Measurements from ENCODE around the gene MS4A6A.
"Not testable (repeated sequence)": the region's sequence is repeated elsewhere in the genome, so short reads cannot be mapped to it uniquely, and the experiment has no call there.

The MS4A6A gene

GRCh38 chr11:60182541-60183330 lies at the start of gene MS4A6A:
Gene MS4A6A (minus strand): TSS chr11:60183083. CDS start chr11:60181727, 1,356 bp downstream.
- no peaks in the 10 kb centered on the region for H3K27me3 Mint-ChIP-seq

DNA sequence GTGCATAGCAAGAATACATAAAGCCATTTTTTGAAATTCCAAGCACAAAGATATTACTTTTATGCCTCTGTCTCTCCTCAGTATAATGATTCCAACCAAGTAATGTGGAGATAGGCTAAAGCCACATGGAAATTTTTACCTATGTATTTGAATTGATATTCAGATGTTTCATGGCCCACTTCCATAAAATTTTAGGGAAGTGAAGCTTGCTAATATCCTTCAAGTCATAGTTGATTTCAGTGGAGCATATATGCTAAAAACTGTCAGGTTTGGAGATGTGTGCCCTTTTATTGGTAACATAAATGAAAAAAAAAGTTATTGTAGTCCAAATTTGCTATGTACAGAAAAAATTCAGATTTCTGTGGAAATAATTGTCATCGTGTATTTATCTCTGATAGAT lies 47.8 kb upstream of the MS4A6A start:
- intact Hi-C loops (cut with micrococcal nuclease) = no loop called here
- H3K9me3 Mint-ChIP-seq = no peaks in the 10 kb centered on the region
- peak overlapping the region; percentile 26 for H3K4me3 Mint-ChIP-seq
- H3K4me1 Mint-ChIP-seq (ENCODE audit: low read depth) = peaks cover 72% of the 10 kb centered on the region
- peak overlapping the region; percentile 64 for H3K27ac Mint-ChIP-seq
- H3K27me3 Mint-ChIP-seq = no peaks in the 10 kb centered on the region
- H3K36me3 Mint-ChIP-seq (ENCODE audit: low read depth) = peaks cover 63% of the 10 kb centered on the region

More at GRCh38 chr11:60182541-60183330, at the start of gene MS4A6A:
- Mint-ChIP-seq H3K4me1 (ENCODE audit: low read depth) (peaks cover 71% of the 10 kb centered on the region), H3K27ac (peak within 1 kb of the TSS; percentile 87), H3K4me3 (peak within 1 kb of the TSS; percentile 88), H3K36me3 (ENCODE audit: low read depth) (peaks cover 59% of the 10 kb centered on the region), H3K9me3 (no peaks in the 10 kb centered on the region)
- intact Hi-C loops (cut with micrococcal nuclease) = loop anchor here (1.0 to 5.0 kb wide), 3 partner anchors 11 to 130 kb away; partner anchors contain the start of gene MS4A4E

- intact Hi-C loops (cut with micrococcal nuclease) = no loop called here
- Mint-ChIP-seq H3K4me3 (no peak overlapping the region), H3K4me1 (ENCODE audit: low read depth) (peaks cover 38% of the 10 kb centered on the region), H3K36me3 (ENCODE audit: low read depth) (peaks cover 78% of the 10 kb centered on the region), H3K27me3 (no peaks in the 10 kb centered on the region), H3K9me3 (peaks cover 8% of the 10 kb centered on the region), H3K27ac (peak overlapping the region; percentile 78)
Measured at GRCh38 chr11:60222141-60222540, 39.3 kb upstream of the MS4A6A start.

DNA sequence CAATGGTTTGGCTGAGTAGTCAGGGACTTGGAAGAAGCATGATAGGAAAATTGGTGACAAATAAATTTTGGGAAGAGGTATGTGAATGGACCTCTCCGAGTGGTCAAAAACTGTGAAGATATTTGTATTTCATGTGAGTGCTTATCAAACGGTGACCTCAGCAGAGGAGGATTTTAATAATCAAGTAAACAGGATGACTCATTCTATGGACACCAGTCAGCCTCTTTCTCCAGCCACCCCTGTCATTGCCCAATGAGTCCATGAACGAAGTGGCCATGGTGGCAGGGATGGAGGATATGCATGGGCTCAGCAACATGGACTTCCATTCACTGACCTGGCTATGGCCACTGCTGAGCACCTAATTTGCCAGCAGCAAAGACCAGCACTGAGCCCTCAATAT lies 38.8 kb upstream of the MS4A6A start:
- Mint-ChIP-seq H3K36me3 (ENCODE audit: low read depth) (peaks cover 79% of the 10 kb centered on the region), H3K27ac (peak overlapping the region; percentile 78), H3K4me1 (ENCODE audit: low read depth) (peaks cover 42% of the 10 kb centered on the region), H3K27me3 (no peaks in the 10 kb centered on the region), H3K4me3 (no peak overlapping the region), H3K9me3 (peaks cover 8% of the 10 kb centered on the region)
- intact Hi-C loops (cut with micrococcal nuclease) = no loop called here

- intact Hi-C loops (cut with micrococcal nuclease) = no loop called here
- peaks cover 8% of the 10 kb centered on the region for H3K9me3 Mint-ChIP-seq
- peaks cover 45% of the 10 kb centered on the region for H3K4me1 Mint-ChIP-seq (ENCODE audit: low read depth)
- peaks cover 84% of the 10 kb centered on the region for H3K36me3 Mint-ChIP-seq (ENCODE audit: low read depth)
- H3K27me3 Mint-ChIP-seq = no peaks in the 10 kb centered on the region
- H3K4me3 Mint-ChIP-seq = no peak overlapping the region
- peak overlapping the region; percentile 78 for H3K27ac Mint-ChIP-seq
Measured at GRCh38 chr11:60221181-60221580, 38.3 kb upstream of the MS4A6A start.

- H3K27me3 Mint-ChIP-seq = no peaks in the 10 kb centered on the region
- intact Hi-C loops (cut with micrococcal nuclease) = no loop called here
- H3K36me3 Mint-ChIP-seq (ENCODE audit: low read depth) = peaks cover 87% of the 10 kb centered on the region
- peaks cover 24% of the 10 kb centered on the region for H3K4me1 Mint-ChIP-seq (ENCODE audit: low read depth)
- no peaks in the 10 kb centered on the region for H3K9me3 Mint-ChIP-seq
- no peak overlapping the region for H3K27ac Mint-ChIP-seq
- H3K4me3 Mint-ChIP-seq = no peak overlapping the region
Measured at GRCh38 chr11:60214386-60214785, 31.5 kb upstream of the MS4A6A start.

GRCh38 chr11:60211206-60211605 lies 28.3 kb upstream of the MS4A6A start:
- intact Hi-C loops (cut with micrococcal nuclease) = no loop called here
- Mint-ChIP-seq H3K36me3 (ENCODE audit: low read depth) (peaks cover 87% of the 10 kb centered on the region), H3K4me1 (ENCODE audit: low read depth) (peaks cover 34% of the 10 kb centered on the region), H3K9me3 (no peaks in the 10 kb centered on the region), H3K27me3 (no peaks in the 10 kb centered on the region), H3K4me3 (no peak overlapping the region), H3K27ac (peak overlapping the region; percentile 9)

GRCh38 chr11:60209977-60210376 lies 27.1 kb upstream of the MS4A6A start:
- intact Hi-C loops (cut with micrococcal nuclease) = loop anchor here (5.0 kb wide), 1 partner anchor 93 kb away; no protein-coding TSS in a partner anchor
- Mint-ChIP-seq H3K27ac (no peak overlapping the region), H3K27me3 (no peaks in the 10 kb centered on the region)

DNA sequence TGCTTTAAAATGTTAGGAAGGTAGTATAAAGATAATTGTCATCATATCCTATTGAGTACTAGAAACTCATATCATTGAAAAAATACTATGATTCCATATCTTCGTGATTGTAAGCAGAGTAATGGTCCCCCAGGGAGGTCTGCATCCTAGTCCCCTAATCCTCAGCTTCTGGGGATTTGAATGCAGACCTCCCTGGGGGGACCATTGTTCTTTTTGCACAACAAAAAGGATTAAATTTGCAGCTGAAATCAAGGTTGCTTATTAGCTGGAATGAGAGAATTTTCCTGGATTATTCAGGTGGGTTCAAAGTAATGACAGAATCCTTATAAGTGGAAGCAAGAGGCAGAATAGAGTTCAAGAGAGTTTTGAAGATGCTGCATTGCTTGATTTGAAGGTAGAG lies 26.1 kb upstream of the MS4A6A start:
- intact Hi-C loops (cut with micrococcal nuclease) = loop anchor here (5.0 kb wide), 1 partner anchor 92 kb away; no protein-coding TSS in a partner anchor
- H3K4me1 Mint-ChIP-seq (ENCODE audit: low read depth) = peaks cover 47% of the 10 kb centered on the region
- peaks cover 93% of the 10 kb centered on the region for H3K36me3 Mint-ChIP-seq (ENCODE audit: low read depth)
- no peaks in the 10 kb centered on the region for H3K27me3 Mint-ChIP-seq
- no peak overlapping the region for H3K4me3 Mint-ChIP-seq
- no peak overlapping the region for H3K27ac Mint-ChIP-seq
- H3K9me3 Mint-ChIP-seq = no peaks in the 10 kb centered on the region

More at GRCh38 chr11:60209977-60210376, 27.1 kb upstream of the MS4A6A start:
- peaks cover 89% of the 10 kb centered on the region for H3K36me3 Mint-ChIP-seq (ENCODE audit: low read depth)
- H3K9me3 Mint-ChIP-seq = no peaks in the 10 kb centered on the region
- H3K4me3 Mint-ChIP-seq = no peak overlapping the region
- peaks cover 39% of the 10 kb centered on the region for H3K4me1 Mint-ChIP-seq (ENCODE audit: low read depth)

- Mint-ChIP-seq H3K27me3 (no peaks in the 10 kb centered on the region), H3K4me1 (ENCODE audit: low read depth) (peaks cover 46% of the 10 kb centered on the region), H3K4me3 (no peak overlapping the region), H3K36me3 (ENCODE audit: low read depth) (peaks cover 91% of the 10 kb centered on the region), H3K27ac (peak overlapping the region; percentile 43), H3K9me3 (no peaks in the 10 kb centered on the region)
- intact Hi-C loops (cut with micrococcal nuclease) = loop anchor here (5.0 kb wide), 1 partner anchor 91 kb away; no protein-coding TSS in a partner anchor
Measured at GRCh38 chr11:60208146-60208895, 25.4 kb upstream of the MS4A6A start.

DNA sequence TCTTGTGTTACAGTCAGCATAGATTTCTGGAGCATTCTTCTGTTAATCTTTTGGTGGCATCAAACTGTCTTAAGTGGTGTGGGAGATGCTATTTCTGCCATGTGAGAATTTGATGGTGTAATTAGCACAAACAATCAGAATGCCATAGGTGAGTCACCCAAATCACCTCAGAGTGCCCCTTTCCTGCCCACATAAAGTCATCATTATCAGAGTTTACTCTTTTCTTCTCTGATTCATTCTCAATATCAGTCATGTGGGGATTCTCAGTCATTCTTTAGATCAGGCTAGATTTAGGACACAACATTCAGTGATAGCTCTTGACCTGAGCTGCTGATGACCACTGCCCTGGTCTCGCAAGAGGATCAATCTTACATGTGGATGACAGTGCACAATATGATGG lies 23.7 kb upstream of the MS4A6A start:
- peaks cover 87% of the 10 kb centered on the region for H3K36me3 Mint-ChIP-seq (ENCODE audit: low read depth)
- H3K9me3 Mint-ChIP-seq = no peaks in the 10 kb centered on the region
- no peak overlapping the region for H3K4me3 Mint-ChIP-seq
- peak overlapping the region; percentile 43 for H3K27ac Mint-ChIP-seq
- peaks cover 42% of the 10 kb centered on the region for H3K4me1 Mint-ChIP-seq (ENCODE audit: low read depth)
- intact Hi-C loops (cut with micrococcal nuclease) = loop anchor here (5.0 kb wide), 1 partner anchor 89 kb away; no protein-coding TSS in a partner anchor
- no peaks in the 10 kb centered on the region for H3K27me3 Mint-ChIP-seq

DNA sequence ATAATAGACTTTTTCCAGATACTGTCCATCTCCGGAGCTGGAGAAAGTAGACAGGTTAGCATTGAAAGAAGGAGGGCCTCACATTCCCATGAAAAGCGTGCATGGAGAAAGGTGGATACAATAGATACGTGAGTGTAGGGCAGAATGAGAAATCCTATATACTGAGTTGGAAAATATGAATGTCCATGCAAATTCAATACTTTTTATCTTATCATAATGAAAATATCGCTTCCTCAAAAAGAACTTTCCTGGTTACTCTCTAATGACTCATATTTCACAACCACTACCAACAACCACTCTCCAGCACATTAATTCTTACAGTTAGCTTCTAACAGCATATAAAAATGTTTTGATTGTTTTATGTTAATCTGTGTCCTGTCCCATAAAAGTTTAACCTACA lies 22.0 kb upstream of the MS4A6A start:
- no peaks in the 10 kb centered on the region for H3K27me3 Mint-ChIP-seq
- H3K4me1 Mint-ChIP-seq (ENCODE audit: low read depth) = peaks cover 37% of the 10 kb centered on the region
- H3K36me3 Mint-ChIP-seq (ENCODE audit: low read depth) = peaks cover 78% of the 10 kb centered on the region
- H3K9me3 Mint-ChIP-seq = no peaks in the 10 kb centered on the region
- peak overlapping the region; percentile 64 for H3K27ac Mint-ChIP-seq
- intact Hi-C loops (cut with micrococcal nuclease) = loop anchor here (5.0 kb wide), 1 partner anchor 88 kb away; no protein-coding TSS in a partner anchor
- no peak overlapping the region for H3K4me3 Mint-ChIP-seq

GRCh38 chr11:60201334-60201733 lies 18.5 kb upstream of the MS4A6A start:
- peaks cover 39% of the 10 kb centered on the region for H3K4me1 Mint-ChIP-seq (ENCODE audit: low read depth)
- intact Hi-C loops (cut with micrococcal nuclease); H3K4me3 Mint-ChIP-seq; H3K27me3 Mint-ChIP-seq; H3K27ac Mint-ChIP-seq: not testable (repeated sequence)
- H3K36me3 Mint-ChIP-seq (ENCODE audit: low read depth) = peaks cover 63% of the 10 kb centered on the region
- peaks cover 13% of the 10 kb centered on the region for H3K9me3 Mint-ChIP-seq

DNA sequence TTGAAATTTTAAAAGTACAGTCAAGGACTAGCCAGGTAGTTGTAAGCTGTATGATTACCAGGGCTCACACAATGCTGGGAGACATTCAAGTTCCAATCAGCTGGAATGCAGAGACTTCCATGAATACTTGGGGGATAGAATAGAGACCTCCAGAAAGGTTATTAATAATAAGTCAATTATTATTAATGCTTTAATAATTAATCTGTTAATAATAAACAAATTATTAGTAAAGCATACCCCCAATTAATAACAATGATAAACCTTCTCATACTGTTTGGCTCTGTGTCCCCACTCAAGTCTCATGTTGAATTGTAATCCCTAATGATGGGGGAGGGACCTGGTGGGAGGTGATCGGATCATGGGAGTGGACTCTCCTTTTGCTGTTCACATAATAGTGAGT lies 14.6 kb upstream of the MS4A6A start:
- peaks cover 46% of the 10 kb centered on the region for H3K36me3 Mint-ChIP-seq (ENCODE audit: low read depth)
- intact Hi-C loops (cut with micrococcal nuclease) = loop anchor here (5.0 kb wide), 1 partner anchor 45 kb away; the partner anchor contains the start of gene MS4A4E

More for the DNA sequence above, 14.6 kb upstream of the MS4A6A start:
- H3K4me3 Mint-ChIP-seq = no peak overlapping the region
- H3K9me3 Mint-ChIP-seq = peaks cover 24% of the 10 kb centered on the region
- H3K4me1 Mint-ChIP-seq (ENCODE audit: low read depth) = peaks cover 56% of the 10 kb centered on the region
- H3K27ac Mint-ChIP-seq = peak overlapping the region; percentile 84
- no peaks in the 10 kb centered on the region for H3K27me3 Mint-ChIP-seq

Measured in dendritic cell treated with granulocyte-macrophage colony-stimulating factor and Interleukin-4, amounts not matched to agents 40 ng/mL and 50 ng/mL, for 4 days (primary cell).